ENCODE measurements around the gene ART5.
"Not testable (repeated sequence)": the region's sequence is repeated elsewhere in the genome, so short reads cannot be mapped to it uniquely, and the experiment has no call there.

DNA sequence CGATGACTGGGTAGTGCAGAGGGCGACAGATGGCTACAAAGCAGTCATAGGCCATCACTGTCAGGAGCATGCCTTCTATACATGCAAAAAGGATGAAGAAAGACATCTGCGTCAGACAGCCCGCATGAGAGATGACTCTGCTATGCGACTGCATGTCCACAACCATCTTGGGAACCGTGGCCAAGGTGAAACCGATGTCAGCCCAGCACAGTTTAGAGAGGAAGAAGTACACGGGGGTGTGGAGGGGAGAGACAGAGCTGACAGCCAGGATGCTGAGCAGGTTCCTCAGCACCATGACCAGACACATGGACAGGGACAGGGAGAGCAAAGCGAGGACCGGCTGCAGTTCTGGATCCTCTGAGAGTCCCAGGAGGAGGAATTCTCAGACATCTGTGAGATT, 41.6 kb downstream of the ART5 start:
- TF ChIP-seq POLR2A (IDR thresholded peaks at IDR 0.05) = not testable (repeated sequence)
- TF ChIP-seq, protein P1, sequence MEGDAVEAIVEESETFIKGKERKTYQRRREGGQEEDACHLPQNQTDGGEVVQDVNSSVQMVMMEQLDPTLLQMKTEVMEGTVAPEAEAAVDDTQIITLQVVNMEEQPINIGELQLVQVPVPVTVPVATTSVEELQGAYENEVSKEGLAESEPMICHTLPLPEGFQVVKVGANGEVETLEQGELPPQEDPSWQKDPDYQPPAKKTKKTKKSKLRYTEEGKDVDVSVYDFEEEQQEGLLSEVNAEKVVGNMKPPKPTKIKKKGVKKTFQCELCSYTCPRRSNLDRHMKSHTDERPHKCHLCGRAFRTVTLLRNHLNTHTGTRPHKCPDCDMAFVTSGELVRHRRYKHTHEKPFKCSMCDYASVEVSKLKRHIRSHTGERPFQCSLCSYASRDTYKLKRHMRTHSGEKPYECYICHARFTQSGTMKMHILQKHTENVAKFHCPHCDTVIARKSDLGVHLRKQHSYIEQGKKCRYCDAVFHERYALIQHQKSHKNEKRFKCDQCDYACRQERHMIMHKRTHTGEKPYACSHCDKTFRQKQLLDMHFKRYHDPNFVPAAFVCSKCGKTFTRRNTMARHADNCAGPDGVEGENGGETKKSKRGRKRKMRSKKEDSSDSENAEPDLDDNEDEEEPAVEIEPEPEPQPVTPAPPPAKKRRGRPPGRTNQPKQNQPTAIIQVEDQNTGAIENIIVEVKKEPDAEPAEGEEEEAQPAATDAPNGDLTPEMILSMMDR (IDR thresholded peaks at IDR 0.05) = not testable (repeated sequence)
